ENCODE data around the gene SUPT3H.

Gene SUPT3H

DNA sequence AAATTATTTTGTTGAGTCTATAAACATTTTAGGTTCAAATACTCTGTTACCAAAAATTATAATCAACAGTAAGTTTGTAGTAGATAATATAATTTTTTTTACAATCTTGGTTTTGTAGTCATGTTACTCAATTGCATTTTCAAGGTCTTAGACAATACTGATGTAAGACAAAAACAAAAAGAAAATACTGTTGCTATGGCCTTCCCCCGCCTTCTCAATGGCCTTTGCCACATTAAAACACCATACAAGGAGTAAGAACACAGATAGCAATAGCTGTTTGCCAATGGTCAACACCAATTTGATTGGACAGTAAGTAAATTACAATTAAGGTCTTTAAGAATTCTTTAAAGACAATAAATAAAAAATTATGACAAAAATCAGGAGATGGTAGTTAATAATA lies 540.0 kb downstream of the SUPT3H start:
- no peak for DNase-seq (ENCODE audit: low spot score)

GRCh38 chr6:44837255-44837654 lies 540.5 kb downstream of the SUPT3H start:
- DNase-seq (ENCODE audit: low spot score) = no peak

GRCh38 chr6:44833248-44833647 lies 544.5 kb downstream of the SUPT3H start:
- DNase-seq (ENCODE audit: low spot score) = no peak

DNA sequence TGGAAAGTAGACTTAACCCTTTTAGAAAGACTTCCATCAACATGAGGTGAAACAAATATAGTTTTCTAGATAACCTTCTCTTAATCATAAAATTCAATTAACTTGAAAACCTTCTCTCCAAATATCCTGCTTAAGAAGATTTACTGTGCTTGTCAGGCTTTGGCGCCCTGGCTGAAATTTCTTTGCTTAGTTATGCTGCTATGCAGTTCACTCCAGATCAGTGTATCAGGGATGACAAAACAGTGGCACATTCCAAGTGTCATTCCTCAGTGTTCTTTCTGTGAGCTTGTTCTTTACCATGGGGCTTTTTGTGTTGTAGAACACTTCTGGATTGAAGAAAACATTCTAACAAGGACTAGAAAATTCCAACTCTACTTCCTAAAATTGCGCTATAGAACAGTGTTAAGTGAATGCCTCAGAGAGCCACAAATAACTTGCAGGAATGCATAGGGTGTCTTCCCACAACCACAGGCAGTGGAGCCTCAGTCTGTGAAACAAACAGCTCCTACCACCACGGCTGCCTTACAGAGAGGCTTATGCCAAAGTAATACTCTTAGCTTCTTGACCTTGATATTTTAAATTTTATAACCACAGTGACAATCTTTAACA lies 546.6 kb downstream of the SUPT3H start:
- DNase-seq (ENCODE audit: low spot score) = no peak

DNA sequence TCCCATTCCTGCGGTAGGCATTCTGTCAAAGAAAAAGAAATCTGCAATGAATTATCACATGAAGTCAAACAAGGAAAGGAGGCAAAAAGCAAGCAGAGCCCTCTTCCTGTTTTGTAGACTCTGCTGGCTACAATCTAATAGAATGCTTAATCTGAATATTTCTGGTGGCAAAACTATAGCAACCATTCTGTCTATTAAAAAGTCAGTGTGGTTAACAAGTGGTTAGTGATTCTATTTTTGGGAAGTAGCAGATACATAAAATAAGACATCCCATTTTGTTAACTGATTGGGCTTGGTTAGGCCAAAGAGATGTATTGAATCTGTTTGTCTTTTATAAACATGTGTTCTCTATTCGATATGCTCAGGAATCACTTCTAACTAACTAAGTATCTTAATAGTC lies 547.9 kb downstream of the SUPT3H start:
- DNase-seq (ENCODE audit: low spot score) = no peak

DNA sequence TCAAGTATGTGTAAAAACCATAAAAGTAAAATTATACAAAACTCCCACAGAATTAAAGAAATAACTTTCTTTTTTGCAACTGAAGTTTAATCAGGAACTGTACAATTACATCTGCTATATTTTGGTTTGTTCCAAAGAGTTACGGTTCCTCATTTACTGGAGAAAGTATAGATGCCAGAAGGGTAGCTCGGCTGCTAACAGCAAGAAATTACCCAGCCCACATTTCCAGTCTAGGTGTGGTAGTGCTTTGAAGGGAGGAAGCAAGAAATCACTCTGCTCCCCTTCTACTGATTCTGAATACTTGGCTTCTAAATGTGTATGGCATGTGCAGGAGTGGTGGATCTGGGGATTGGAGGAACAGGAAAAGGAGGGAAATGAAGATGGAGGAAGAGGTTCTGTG lies 549.0 kb downstream of the SUPT3H start:
- DNase-seq (ENCODE audit: low spot score) = no peak

DNA sequence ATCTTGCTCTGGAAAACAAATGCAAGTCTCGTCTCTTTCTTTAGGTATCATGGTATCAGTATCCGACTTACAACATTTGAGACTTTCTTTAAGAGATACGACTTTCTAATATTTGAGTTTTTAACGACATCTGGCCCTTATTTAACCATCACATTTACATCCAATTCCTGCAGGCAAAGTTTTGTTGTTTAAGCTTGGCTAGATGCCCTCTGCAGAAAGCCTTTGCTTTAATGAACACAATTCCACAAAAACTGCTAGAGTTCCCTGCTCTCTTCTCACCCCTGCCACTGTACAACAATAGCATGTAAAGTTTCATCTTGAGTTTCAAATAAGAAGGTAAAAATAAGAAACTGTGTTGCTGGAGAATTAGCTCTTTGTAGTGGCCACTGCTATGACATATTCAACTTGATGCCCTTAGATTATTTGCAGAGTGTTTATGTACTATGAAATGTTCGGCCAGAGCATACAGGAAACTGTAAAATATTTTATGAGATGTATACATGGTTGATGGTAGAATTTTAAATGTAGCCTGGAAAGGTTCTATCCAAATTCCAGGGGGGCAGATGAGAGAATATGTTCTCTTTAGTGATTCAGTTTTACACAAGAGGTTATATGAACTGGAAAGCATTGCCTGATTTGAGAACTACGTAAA lies 551.6 kb downstream of the SUPT3H start:
- DNase-seq (ENCODE audit: low spot score) = no peak

DNA sequence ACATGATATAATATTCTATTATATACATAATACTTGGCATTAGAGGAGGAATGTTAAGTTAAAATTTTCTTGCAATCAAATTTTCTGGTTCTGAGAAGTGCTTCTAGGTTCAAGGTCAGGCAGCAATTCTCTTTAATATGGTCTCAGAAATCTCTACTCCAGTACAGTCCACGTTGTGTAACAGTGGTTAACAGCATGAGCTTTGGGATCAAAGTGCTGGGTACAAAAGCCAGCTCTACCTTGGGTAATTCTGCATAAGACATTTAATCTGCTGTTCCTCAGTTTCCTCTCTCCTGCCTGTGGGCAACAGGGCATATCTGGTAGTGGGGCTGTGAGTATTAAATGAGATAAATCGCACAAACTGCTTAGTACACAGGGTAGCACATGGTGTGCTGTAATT lies 552.5 kb downstream of the SUPT3H start:
- DNase-seq (ENCODE audit: low spot score) = no peak

GRCh38 chr6:44824567-44824966 lies 553.2 kb downstream of the SUPT3H start:
- DNase-seq (ENCODE audit: low spot score) = no peak

DNA sequence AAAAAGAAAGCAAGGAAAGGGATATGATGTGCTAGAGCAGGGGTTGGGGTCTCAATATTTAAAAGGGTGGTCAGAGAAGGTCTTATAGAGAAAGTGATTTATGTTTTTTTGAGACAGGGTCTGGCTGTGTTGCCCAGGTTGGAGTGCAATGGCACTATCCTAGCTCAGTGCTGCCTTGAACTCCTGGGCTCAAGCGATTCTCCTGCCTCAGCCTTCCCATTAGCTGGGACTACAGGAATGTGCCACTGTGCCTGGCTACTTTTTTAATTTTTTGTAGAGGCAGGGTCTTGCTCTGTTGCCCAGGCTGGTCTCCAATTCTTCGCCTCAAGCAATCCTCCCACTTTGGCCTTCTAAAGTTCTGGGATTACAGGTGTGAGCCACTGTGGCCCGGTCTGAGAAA lies 557.0 kb downstream of the SUPT3H start:
- no peak for DNase-seq (ENCODE audit: low spot score)

DNA sequence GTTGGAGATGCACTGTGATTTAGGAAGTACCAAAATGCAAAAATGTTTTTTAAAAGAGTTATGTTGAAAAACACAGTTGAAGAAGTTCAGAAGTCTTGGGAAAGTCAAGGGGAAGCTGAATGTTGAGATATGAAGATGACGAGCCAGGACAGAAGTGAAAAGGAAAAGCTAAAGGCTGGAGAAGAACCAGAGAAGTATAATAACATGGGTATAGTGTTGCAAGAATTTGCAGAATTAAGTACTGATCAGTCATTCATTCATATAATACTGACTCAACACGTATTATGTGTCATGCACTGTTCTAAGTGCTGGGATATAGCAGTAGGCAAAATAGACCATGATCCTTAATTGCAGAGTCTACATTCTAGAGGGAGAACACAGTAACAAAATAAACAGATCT lies 557.4 kb downstream of the SUPT3H start:
- no peak for DNase-seq (ENCODE audit: low spot score)

DNA sequence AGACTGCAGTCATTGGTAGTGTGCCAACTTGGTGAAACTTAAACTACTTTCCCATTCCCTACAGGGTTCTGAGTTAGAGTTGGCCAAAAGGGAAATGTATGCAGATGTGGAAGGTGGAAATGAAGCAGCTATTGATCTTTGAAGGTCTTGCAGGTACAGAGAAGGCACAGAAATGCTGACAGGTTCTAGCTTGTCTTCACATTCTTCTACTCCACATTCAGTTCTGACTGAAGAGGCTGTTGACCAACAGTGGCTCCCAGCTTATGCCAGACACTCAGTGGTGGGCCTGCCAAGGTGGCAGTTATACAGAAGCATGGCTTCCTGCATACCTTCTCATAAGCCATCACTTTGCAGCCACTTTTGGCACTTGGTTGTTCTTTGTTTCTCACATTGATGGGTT lies 566.3 kb downstream of the SUPT3H start:
- no peak for DNase-seq (ENCODE audit: low spot score)

DNA sequence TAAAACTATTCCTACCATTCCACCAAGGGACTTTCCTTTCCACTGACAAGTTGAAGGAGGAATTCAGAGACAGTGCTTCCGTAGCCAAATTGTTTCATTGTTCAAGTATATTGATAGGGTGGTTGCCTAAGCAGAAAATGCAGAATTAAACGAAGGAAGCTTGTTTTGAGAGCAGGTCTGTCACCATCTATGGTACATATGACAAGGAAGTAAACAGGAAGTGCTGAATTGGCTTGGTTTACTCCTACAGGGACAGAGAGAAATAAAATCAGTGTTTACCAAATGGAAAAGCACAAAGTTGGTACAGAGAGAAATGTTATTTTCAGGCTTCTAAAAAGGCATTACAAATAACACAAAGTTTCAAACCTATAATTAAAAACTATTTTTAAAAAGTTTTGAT lies 568.5 kb downstream of the SUPT3H start:
- no peak for DNase-seq (ENCODE audit: low spot score)

GRCh38 chr6:44808148-44808547 lies 569.6 kb downstream of the SUPT3H start:
- no peak for DNase-seq (ENCODE audit: low spot score)

DNA sequence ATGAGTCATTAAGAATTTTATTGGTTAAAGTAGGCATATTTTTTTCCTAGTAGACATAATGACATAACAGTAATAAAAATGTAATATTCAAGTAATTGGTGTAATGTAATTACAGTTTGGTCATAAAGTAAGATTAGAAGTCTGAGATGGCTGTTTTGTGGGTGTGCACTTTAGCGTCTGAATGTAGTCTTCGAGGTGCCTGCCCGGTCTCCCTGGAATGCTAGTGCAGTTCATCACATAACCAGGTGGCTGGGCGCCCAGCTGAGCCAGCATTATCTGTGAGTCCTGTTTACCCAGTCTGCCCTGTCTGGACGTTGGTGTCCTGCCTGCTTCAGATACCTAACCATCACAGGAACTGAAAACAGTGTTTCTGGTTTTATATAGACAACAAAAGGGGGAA lies 571.1 kb downstream of the SUPT3H start:
- DNase-seq (ENCODE audit: low spot score) = no peak

DNA sequence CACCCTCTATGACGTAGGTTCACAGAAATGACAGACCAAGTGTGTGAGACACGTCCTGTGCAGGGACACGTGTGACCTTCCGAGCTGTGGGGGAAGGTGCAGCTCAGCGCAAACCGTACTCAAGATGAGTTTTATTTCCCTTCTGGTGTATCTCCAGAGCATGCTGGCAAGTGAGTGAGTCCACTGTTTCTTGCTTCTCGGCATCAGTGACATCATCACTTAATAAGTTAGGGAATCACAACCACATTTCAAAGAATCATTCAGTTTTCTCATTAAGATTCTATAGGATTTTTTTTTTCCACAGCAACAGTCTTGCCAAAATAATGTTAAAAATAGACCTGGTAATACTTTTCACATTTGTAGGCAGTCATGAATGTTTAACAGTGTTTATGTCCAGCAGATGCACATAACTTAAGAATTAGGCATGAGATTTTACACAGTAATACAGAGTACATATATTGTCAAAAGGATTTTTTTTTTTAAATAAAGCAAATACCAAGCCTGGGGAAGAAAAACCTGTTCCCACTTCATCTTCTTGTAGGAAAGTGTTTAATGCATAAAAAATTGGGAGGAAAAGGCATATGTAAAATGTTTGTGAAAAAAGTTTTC lies 572.4 kb downstream of the SUPT3H start:
- no peak for DNase-seq (ENCODE audit: low spot score)

GRCh38 chr6:44804546-44805159 lies 573.1 kb downstream of the SUPT3H start:
- DNase-seq (ENCODE audit: low spot score) = no peak

GRCh38 chr6:44804016-44804415 lies 573.7 kb downstream of the SUPT3H start:
- DNase-seq (ENCODE audit: low spot score) = no peak

GRCh38 chr6:44800784-44801592 lies 576.7 kb downstream of the SUPT3H start:
- no peak for DNase-seq (ENCODE audit: low spot score)

DNA sequence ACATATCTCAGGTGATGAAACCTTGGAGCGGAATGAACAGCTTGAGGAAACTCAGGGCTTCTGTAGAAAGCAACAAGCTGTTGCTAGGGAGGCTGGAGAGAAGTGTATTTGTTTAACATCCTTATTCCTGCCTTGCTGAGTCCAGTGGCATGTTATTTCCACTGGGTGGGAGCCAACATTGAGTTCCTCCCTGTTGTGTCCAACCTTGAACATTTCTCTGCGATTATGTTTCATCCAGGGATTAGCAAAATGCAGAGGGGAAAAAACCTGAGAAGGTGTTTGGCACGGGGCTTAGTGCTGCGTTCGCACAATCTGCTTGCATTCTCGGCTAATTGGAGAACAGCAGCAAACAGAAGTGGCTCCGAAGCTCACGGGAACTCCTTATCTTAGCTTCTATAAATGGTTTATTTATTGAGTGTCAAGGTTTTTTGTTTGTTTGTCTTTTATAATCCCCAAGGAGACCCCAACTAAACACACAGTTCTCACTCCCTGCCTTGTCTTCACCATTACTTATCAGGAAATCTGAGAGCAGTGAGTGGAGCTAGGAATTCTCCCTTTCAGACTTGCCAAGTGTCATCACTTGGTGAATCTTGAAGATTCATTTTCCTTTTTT lies 577.5 kb downstream of the SUPT3H start:
- DNase-seq (ENCODE audit: low spot score) = no peak

GRCh38 chr6:44797746-44798145 lies 580.0 kb downstream of the SUPT3H start:
- DNase-seq (ENCODE audit: low spot score) = no peak

GRCh38 chr6:44795326-44795725 lies 582.4 kb downstream of the SUPT3H start:
- no peak for DNase-seq (ENCODE audit: low spot score)
